GM19328 (cell line): Measurements from ENCODE around the gene VCX2.
"Not testable (repeated sequence)": the region's sequence is repeated elsewhere in the genome, so short reads cannot be mapped to it uniquely, and the experiment has no call there.

Experiments
- ATAC-seq: cut with Tn5 transposase; IDR thresholded peaks from one replicate; pipeline ENCODE4 v1.9.1; 2021; ENCODE audit warnings: mild to moderate bottlenecking, moderate library complexity; ENCODE audit not compliant: unreplicated experiment

VCX2 gene

DNA sequence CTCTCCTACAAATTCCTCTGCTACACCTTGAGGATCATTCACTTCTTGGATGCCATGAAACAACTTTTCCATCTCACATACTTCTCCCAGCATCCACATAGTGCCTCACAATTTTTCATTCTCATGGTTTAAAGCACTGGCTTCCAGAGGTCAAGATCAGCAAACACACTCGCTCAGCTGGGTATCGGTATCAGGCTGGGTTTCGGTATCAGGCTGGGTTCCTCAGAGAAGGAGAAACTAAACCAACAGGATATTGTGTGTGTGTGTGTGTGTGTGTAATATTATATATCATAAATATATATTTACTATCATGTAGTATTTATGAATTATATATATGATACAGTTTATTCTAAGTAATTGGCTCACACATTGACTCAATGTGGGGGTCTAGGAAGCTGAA lies at the start of gene VCX2:
VCX2 (minus strand) TSS at position 99 of the 400 bp plus-strand sequence. CDS start 624 bp downstream, outside the sequence.
- ATAC-seq, result not testable (repeated sequence)

DNA sequence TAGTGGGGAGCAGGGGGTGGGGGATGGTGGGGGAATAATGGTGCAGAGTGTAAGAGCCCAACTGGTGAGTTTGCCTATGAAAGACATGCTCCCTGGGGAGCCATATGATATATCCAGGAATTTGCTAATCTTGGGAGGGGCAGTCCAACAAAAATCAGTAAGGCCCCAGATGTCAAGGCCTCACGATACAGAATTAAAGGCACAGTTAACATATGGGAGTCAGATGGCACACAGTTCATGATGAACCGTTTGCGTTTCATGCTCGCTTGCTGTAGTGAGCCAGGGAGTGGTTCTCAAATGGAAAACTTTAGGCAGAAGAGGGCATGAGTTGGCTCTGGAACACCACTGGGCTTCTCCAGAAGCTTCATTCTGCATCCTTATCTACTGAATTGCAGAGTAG lies 33.9 kb upstream of the VCX2 start:
- no peak for ATAC-seq

DNA sequence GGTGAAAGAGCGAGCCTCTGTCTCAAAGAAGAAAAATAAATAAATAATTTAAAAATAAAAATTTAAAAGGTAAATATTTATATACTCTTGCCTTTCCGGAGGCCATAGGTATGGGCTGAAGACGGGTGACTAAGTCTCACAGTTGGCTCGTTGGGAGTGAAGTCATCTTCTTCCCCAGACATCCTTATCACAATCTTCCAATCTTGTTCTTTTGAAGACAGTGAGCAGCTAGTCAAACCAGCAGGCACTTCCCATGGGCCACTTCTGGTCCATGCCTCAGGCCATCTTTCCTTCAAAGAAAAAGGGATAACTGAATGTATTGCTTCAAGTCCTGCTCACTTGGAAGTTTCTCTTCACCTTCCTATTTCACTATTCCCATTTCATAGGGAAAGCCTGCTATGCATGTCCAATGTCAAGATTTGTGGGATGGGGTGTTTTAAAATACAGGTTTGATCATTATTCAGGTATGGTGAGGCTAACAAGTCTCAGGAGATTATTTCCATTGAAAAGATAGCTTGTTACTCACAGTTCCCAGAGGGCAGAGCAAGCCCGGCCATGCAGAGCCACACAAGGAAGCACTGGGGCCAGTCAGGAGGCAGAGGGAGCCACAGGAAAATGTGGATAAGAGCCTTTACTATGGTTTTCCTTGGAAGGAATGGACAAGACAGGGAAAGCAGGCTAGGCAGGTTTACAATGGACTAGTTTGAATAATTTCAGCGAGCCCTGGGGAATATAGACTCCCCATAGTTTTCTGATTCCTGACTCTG lies 33.3 kb upstream of the VCX2 start:
- no peak for ATAC-seq

DNA sequence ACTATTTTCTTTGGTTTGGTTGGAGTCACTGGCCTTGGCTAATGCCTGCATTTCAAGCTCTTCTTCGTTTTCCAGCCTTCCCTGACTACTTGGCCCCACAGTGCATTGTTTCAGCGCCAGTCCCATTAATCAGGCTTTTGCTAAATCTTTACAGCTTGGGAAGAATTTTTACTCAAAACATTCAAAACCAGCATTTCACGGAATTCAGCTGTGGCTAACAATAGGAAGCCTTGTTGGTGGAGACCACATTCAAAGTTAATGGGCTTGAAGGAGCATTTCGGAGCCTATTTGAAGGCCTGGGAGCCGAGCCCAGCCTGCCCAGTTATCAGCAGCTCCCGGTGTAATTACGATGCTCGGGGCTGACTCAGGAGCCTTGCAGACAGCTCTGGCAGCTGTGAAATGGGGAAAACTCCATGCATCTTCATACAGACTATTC lies 30.8 kb upstream of the VCX2 start:
- no peak for ATAC-seq

DNA sequence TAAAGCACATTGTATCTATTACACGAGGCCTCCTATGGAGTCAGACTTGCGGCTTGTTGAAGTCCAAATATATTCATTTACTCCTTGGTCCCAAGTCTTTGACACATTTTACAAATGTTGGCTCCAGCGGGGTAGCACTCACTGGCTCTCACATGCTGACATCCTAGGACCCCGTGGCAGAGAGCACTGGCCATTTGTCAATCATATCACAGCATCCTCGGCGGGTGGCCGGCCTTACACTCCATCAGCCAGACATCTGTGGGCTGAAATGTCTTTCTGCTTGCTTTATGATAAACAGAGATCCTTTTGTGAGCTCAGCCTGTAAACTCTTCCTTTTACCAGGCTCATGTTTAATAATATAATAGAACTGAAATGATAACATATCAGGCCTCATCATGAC lies 25.7 kb upstream of the VCX2 start:
- no peak for ATAC-seq

DNA sequence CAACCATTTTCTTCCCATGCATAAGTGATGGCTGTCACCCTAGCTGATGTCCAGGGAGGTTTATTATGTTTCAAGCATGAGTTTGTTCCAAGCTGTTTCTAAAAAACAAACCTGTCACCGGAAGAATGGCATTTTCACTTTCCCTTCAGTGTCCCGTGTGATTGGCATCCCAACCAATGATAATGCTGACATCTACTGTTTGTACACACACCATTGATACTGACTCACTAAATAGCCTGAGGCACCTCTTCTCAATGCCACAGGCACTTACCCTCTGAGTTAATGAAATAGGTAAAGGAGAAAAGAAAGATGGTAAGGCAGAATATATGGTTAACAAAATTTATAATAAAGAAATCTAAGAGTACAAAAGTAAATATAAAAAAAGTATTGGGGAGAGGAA lies 23.1 kb upstream of the VCX2 start:
- ATAC-seq, result no peak

DNA sequence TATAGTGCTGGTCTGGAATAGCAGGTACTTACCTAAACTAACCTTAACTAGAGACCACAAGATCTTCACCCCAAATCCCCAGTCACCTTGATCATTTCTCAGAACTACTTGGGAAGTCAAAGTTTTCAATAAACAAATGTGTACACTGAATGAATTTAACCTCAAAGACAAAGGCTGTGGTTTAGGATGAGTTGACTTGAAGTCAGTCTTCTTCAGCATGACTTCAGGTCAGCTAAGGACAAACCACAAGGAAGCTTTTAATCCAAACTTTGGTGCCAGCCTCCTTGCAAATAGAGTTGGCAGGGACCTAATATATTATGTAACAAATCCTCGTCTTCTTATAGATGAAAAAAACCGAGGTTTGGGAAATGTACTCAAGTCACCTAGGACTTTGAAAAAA lies 21.2 kb upstream of the VCX2 start:
- no peak for ATAC-seq

DNA sequence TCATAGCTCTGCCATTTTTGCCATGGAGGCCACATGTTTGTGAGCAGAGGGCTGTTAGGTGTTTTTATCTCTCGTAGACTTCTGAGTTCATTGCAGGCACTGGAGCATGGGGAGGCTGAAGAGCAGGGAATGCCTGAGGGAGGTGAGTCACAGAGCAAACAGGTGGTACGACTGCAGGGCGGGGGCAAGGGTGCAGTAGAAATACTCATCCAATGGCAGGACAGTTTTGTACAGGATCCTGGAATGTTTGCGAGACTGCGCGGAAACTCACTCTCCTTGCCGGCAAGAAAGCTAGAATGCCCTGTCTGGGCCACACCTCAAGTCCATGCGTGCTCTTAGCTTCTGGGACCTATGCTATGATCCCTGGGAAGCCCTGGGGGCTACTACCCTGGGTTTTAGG lies 20.0 kb upstream of the VCX2 start:
- no peak for ATAC-seq

DNA sequence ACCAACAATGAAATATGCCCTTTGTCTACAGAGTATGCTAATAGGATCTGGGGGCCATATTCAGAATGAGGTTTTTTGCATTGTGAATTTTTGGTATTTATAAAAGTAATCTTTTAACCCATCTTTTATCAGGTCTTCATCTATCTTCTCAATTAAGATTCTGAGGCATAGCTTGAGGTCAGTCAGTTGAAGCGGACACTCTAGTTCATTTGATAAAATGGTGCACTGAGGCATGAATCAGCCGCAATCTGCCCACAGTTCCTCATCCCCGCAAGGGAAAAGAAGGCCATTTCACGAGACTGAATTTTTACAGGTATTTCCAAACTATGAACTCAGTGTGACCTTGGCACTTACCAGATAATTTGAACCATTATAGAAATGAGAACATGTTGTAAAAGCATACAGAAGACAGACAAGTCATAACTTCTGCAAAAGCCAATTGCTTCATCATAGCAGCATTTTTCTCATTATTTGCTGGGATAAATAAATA lies 19.3 kb upstream of the VCX2 start:
- ATAC-seq, result no peak

DNA sequence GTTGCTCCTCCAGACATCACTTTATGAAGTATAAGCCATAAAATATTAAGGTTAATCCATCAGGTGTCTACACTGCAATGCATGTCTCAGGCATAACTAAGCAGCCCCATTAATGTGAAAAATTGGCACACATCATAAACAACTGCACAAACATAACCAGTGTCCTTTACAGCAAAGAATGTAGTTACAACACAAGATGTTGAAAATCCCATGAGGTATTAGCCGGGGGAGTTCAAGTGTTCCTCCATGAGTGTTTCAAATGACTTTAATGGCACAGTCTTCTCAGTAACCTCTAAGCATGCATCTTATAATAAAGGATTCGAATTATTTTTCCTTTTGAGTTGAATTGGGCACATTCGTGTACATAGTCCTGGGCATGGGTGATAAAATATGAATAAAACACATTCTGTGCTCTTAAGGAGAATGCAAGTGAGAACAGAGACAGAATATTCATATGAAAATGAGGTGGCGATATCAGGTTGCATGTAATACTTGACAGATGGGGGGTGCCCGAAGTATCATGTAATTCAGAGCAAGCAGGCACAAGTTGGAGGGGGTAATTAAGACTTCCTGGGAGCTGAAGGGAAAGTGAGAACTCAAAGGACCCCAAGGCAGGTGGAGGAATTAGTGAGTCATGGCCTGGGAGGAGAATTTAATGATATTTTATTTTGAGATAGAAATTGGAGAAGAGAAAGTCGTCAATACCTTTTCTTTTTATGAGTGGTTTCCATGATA lies 18.2 kb upstream of the VCX2 start:
- ATAC-seq, result no peak

DNA sequence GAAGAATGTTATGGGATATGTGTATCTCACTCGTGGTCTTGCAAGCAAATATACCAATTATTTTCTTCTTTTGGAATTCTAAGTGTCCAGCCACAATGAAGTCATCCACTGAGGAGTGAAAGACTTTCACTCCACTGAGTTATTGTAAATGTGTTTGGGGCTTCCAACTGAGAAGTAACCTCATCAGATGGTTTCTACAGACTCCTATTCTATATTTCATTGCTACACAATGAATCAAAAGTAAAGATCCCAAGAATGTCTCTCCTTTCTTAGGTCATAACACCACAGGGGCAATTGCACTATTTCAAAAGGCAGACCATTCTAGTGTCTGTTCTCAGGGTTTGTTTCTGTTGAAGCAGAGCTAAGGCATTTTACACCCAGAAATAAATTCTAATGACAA lies 12.3 kb upstream of the VCX2 start:
- no peak for ATAC-seq

DNA sequence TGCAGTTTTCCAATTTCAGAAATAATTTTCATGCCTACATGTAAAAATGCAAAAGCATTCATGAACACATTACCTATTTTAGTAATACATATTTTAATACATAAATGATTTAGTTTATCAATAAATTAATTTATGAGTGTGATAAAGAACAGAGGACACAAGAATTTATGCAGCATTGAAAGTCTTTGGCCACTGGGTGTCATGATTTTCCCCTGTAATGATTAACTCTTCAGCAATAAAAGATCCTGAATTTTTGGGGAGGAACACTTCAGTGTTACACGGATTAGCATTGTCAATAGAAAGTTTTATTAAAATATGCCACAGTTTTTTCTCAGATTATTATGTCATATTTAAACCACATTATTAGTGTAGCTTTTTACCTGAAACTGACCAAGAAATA lies 8.6 kb upstream of the VCX2 start:
- ATAC-seq, result no peak

DNA sequence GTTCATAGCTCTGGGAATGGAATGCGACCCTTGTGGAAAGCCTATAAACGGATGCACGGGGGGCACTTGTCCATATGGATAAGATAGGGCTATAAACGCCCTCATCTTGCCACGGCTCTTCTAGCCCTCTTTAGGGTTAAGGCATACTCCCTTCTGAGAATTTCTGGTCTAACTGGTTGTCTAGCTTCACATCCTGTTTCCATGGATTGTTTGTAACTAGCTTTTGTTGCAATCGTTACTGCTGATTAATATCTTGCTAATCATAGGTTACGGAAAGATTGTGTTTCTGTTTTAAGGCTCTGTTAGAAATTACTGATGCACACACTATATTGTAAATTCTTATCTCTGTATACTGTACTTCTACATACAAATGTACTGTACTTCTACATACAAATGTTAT lies 17.1 kb downstream of the VCX2 start:
- ATAC-seq, result not testable (repeated sequence)

DNA sequence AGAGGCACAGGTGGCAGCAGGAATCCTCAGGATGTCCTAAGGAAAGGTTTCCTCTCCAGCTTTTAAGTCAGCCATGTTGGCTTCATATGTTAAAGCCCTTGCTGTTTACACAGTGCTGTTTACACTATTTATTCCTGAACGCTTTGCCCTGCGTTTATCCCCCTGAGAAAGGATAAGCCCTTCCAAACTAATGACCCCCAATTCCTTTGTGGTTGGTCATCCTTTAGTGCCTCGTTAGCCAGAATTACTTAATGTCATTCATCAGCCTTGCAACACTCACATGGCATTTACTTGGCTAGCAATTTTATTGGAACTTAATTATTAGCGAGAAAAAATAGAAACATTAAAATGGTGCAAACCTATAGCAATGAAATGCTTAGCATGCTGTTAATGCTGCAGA lies 23.8 kb downstream of the VCX2 start:
- no peak for ATAC-seq

DNA sequence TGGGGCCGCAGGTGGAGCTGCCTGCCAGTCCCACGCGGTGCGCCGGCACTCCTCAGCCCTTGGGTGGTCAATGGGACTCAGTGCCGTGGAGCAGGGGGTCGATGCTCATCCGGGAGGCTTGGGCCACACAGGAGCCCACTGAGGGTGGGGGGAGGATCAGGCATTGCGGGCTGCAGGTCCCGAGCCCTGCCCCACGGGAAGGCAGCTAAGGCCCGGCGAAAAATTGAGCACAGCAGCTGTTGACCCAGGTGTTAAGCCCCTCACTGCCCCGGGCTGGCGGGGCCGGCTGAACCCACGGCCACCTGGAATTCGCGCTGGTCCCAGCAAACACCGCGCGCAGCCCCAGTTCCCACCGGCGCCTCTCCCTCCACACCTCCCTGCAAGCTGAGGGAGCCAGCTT lies 26.1 kb downstream of the VCX2 start:
- no peak for ATAC-seq

DNA sequence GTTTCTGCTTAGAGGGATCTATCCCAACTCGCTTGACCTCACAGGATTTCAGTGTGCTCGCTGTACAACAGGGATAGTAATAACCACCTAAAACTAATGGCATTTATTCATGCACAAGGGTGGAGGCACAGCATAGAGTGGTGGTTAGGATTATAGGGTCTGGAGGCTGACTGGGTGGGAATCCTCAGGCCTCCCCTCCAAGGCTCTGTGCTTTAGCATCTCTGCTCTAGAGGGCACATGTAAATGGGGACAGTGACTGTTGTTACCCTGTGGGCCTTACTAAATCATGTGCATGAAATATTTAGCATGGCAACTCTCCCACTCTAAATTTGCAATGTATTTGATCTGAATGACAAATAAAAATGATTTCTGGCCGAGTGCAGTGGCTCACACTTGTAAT lies 29.2 kb downstream of the VCX2 start:
- ATAC-seq, result no peak

DNA sequence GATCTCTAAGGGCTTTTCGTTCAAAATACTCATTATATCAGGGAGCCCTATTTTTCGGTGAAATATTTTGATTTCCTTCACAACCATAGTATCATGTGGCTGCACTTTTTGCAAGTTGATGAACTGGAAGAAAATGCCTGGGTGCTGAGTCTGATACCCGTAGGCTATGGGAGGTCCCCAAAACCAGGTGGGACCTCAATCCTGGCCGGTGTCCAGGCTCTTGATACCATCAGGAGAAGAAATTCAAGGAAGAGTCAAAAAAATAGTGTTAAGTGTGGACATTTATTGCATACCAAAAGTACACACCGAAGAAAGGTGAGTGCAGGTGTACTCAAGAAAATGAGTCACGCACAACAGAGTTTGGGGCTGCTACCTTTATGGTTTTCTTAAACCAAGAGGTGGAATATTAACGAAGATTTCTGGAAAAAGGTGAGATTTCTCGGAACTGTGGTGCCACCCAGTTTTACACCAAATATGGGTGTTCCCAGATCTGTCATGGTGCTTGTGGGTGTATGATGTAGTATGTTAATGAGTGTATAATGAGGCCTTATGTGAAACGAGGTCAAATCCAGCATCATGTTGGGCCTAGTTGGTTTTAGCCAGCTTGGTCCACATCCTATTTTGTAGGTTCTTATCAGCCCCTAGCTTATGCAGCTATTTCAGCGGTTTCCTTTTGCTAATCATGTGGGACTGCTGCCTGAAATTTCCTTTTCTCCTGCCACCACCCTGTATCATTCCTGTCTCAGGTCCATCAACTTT lies 29.9 kb downstream of the VCX2 start:
- ATAC-seq, result no peak

DNA sequence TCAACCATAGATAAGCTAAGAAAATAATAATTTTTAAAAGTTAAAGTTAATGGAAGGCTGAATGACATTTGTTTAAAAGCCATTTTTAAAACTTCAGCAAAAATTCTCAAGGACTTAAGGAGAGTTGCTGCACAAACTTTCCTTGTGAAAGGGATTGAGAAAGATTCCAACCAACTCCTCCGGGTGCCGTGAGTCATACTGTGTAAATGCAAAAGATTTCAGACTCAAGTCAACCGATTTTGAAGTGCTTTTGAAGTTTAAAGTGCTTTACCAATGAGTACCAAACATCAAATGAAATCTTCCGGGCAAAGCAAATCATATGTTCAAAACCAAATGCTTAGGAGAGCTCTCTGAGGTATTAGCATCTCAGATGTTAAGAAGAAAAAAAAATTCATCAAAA lies 31.4 kb downstream of the VCX2 start:
- ATAC-seq, result no peak

DNA sequence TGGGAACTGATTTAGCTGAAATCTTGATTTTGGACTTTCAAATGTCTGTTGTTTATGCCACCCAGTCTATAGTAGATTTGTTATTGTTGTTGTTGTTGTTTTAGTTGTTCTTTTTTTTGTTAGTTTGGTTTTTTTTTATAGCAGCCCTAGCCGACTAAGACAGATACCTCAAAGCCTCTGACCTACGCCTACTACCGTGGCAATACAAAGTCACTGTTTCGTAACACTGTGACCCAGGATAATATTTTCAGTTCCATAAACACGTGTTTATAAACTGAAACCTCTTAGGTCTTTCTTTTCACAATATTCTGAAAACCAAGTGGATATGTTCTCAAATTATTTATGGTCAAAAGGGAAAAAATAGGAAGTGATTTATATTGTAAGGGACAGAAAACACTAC lies 32.8 kb downstream of the VCX2 start:
- no peak for ATAC-seq

DNA sequence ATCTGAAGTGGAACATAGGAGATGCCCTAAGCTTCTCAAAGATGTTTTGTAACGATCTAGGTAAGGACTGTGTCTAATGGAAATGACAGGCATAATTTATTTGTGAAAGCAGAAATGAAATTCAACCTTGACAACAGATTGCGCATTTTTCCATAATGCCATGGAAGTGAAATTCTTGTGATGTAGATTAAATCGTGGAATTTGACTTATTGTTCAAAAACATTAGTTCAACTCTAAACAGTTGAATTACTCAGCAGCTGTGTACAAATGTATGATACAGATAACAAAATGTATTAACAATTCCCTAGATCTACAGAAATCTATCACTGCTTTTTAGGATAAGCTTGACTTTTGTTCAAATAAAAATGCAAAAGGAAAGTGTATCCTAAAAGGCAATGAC lies 44.4 kb downstream of the VCX2 start:
- ATAC-seq, result no peak

DNA sequence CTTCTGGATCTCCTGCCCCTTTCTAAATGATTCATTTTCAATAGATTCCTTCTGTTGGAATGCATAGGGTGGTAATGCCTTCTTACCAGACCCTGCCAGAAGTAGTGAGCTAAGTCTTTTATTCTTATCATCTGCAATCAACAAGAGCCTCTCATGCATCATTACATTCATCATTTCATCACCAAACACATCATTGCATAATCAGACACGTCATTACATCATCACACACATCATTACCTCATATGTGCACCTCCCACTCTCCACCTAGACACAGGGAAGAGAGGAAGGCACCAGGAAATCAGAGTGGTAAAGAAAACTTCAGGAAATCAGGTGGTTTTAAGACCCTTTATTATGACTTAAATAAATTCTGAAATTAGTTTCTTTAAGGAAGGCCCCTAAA lies 45.0 kb downstream of the VCX2 start:
- ATAC-seq, result no peak

DNA sequence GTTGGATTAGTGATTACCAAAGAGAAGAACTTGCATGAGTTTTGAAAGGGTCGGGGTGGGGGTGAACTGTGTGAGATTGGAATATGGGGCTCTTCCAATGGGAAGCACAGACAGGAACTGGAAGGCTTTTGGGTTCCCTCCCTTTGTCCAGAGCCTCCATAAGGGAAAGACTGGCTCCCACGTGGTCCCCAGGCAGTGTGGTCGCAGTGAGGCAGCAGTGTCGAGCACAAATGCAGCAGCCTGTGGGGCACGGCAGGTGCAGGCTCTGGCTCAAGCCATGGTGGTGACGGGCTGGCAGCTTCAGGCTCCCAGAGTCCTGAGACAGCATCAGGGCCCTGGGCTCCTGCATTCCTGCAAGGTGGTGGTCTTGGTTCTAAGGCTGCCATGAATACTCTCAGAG lies 45.5 kb downstream of the VCX2 start:
- no peak for ATAC-seq
